ENCODE data around the gene CRB3.

The CRB3 gene

GRCh38 chr19:6510618-6511017 lies 46.5 kb downstream of the CRB3 start:
- no peaks in the 10 kb centered on the region for H3K9me3 ChIP-seq (replicated peaks; ENCODE audit: insufficient read depth, low read length)
- H3F3A ChIP-seq (ENCODE audit: insufficient read depth, low read length), result no peaks in the 10 kb centered on the region
- H3K36me3 ChIP-seq (replicated peaks; ENCODE audit: insufficient read depth, low read length), result no peaks in the 10 kb centered on the region
- no peak overlapping the region; the same call in 1 of the 2 replicates for H3K9ac ChIP-seq (ENCODE audit: low read length)
- H3K4me2 ChIP-seq (ENCODE audit: low read depth, low read length), result no peak overlapping the region
- no peaks in the 10 kb centered on the region for H3K9me2 ChIP-seq (replicated peaks; ENCODE audit: insufficient read depth, low read length)
- no peak overlapping the region for H3K4me3 ChIP-seq (ENCODE audit: low read length)
- H3K27ac ChIP-seq (ENCODE audit: low read length), result no peak overlapping the region
- H3K4me1 ChIP-seq (ENCODE audit: low read length), result peaks cover 5% of the 10 kb centered on the region; the same call in 1 of the 2 replicates
- TF ChIP-seq, protein P1, sequence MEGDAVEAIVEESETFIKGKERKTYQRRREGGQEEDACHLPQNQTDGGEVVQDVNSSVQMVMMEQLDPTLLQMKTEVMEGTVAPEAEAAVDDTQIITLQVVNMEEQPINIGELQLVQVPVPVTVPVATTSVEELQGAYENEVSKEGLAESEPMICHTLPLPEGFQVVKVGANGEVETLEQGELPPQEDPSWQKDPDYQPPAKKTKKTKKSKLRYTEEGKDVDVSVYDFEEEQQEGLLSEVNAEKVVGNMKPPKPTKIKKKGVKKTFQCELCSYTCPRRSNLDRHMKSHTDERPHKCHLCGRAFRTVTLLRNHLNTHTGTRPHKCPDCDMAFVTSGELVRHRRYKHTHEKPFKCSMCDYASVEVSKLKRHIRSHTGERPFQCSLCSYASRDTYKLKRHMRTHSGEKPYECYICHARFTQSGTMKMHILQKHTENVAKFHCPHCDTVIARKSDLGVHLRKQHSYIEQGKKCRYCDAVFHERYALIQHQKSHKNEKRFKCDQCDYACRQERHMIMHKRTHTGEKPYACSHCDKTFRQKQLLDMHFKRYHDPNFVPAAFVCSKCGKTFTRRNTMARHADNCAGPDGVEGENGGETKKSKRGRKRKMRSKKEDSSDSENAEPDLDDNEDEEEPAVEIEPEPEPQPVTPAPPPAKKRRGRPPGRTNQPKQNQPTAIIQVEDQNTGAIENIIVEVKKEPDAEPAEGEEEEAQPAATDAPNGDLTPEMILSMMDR (IDR thresholded peaks at IDR 0.05; ENCODE audit: low read length), result no peak
- TF ChIP-seq EZH2phosphoT487 (IDR thresholded peaks at IDR 0.05; ENCODE audit: low read length), result no peak
- no peak for TF ChIP-seq EZH2 (optimal IDR thresholded peaks at IDR 0.05; ENCODE audit: low read depth, low read length)
- H2AFZ ChIP-seq (ENCODE audit: low read length), result no peak overlapping the region; the same call in 1 of the 2 replicates
- no peaks in the 10 kb centered on the region; the same call in 1 of the 2 replicates for H3K27me3 ChIP-seq (replicated peaks; ENCODE audit: insufficient read depth, low read length)
- H3K79me2 ChIP-seq (ENCODE audit: low read length), result no peaks in the 10 kb centered on the region
- no peaks in the 10 kb centered on the region for H4K20me1 ChIP-seq (ENCODE audit: insufficient read depth, low read length)
- DNase-seq, result no peak

DNA sequence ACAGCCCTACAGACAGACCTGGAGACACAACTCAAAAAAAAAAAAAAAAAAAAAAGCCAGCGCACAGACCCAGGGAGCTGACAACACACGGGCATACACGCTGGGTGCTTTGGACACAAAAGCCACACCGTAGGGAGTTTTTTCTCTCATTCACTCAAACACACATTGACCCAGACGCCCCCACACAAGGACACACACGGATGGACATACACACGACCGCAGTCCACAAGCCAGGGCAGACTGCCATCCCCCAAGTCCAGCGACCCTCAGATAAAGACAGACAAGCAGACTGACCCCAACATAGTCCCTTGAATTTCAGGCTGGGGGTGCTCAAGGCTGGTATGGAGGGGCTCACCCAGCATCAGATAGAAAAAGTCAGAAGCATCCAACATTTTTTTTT lies 50.0 kb downstream of the CRB3 start:
- Histone ChIP-seq H2AFZ (ENCODE audit: low read length) (no peak overlapping the region), H3K27me3 (replicated peaks; ENCODE audit: insufficient read depth, low read length) (no peaks in the 10 kb centered on the region; the same call in 1 of the 2 replicates), H3K27ac (ENCODE audit: low read length) (no peak overlapping the region), H3K9me3 (replicated peaks; ENCODE audit: insufficient read depth, low read length) (no peaks in the 10 kb centered on the region), H3K4me3 (ENCODE audit: low read length) (no peak overlapping the region), H3K9me2 (replicated peaks; ENCODE audit: insufficient read depth, low read length) (no peaks in the 10 kb centered on the region), H3K9ac (ENCODE audit: low read length) (no peak overlapping the region), H3K79me2 (ENCODE audit: low read length) (no peaks in the 10 kb centered on the region), H3F3A (ENCODE audit: insufficient read depth, low read length) (peaks cover 14% of the 10 kb centered on the region), H4K20me1 (ENCODE audit: insufficient read depth, low read length) (no peaks in the 10 kb centered on the region), H3K4me2 (ENCODE audit: low read depth, low read length) (no peak overlapping the region), H3K36me3 (replicated peaks; ENCODE audit: insufficient read depth, low read length) (no peaks in the 10 kb centered on the region), H3K4me1 (ENCODE audit: low read length) (peaks cover 15% of the 10 kb centered on the region)
- DNase-seq, result no peak
- TF ChIP-seq, protein P1 (IDR thresholded peaks at IDR 0.05; ENCODE audit: low read length), result no peak
- no peak for TF ChIP-seq EZH2phosphoT487 (IDR thresholded peaks at IDR 0.05; ENCODE audit: low read length)
- no peak for TF ChIP-seq EZH2 (optimal IDR thresholded peaks at IDR 0.05; ENCODE audit: low read depth, low read length)

GRCh38 chr19:6514926-6515544 lies 51.0 kb downstream of the CRB3 start:
- TF ChIP-seq, protein P1 (IDR thresholded peaks at IDR 0.05; ENCODE audit: low read length), result no peak
- TF ChIP-seq EZH2phosphoT487 (IDR thresholded peaks at IDR 0.05; ENCODE audit: low read length) (no peak), EZH2 (optimal IDR thresholded peaks at IDR 0.05; ENCODE audit: low read depth, low read length) (no peak)
- Histone ChIP-seq H3K9me3 (replicated peaks; ENCODE audit: insufficient read depth, low read length) (no peaks in the 10 kb centered on the region), H3K9ac (ENCODE audit: low read length) (no peak overlapping the region)

More at GRCh38 chr19:6514926-6515544, 51.0 kb downstream of the CRB3 start:
- no peak overlapping the region for H3K27ac ChIP-seq (ENCODE audit: low read length)
- no peak overlapping the region for H3K4me3 ChIP-seq (ENCODE audit: low read length)
- H2AFZ ChIP-seq (ENCODE audit: low read length), result no peak overlapping the region
- no peaks in the 10 kb centered on the region for H3K79me2 ChIP-seq (ENCODE audit: low read length)
- H3K36me3 ChIP-seq (replicated peaks; ENCODE audit: insufficient read depth, low read length), result no peaks in the 10 kb centered on the region
- H3F3A ChIP-seq (ENCODE audit: insufficient read depth, low read length), result peaks cover 17% of the 10 kb centered on the region
- H3K9me2 ChIP-seq (replicated peaks; ENCODE audit: insufficient read depth, low read length), result no peaks in the 10 kb centered on the region
- H4K20me1 ChIP-seq (ENCODE audit: insufficient read depth, low read length), result no peaks in the 10 kb centered on the region
- no peaks in the 10 kb centered on the region; the same call in 1 of the 2 replicates for H3K27me3 ChIP-seq (replicated peaks; ENCODE audit: insufficient read depth, low read length)
- H3K4me1 ChIP-seq (ENCODE audit: low read length), result peaks cover 15% of the 10 kb centered on the region
- no peak overlapping the region for H3K4me2 ChIP-seq (ENCODE audit: low read depth, low read length)
- DNase-seq, result no peak

Measured in MM.1S (cell line).